Measurements from ENCODE around the gene ABCC8.

GRCh38 chr11:17382046-17382728 lies 94.5 kb downstream of the ABCC8 start:
- TF ChIP-seq POLR2AphosphoS5 (IDR thresholded peaks at IDR 0.05; ENCODE audit: low read depth, low read length) (no peak), TAF1 (IDR thresholded peaks at IDR 0.05; ENCODE audit: low read depth, low read length) (no peak)
